ENCODE measurements around the gene OR10H5.
"Not testable (repeated sequence)": the region's sequence is repeated elsewhere in the genome, so short reads cannot be mapped to it uniquely, and the experiment has no call there.

Gene OR10H5

GRCh38 chr19:15782211-15782610, 5.2 kb upstream of the OR10H5 start:
- Mint-ChIP-seq H3K4me1 (ENCODE audit: low read depth) (no peaks in the 10 kb centered on the region), H3K27me3 (ENCODE audit: low read depth) (no peaks in the 10 kb centered on the region), H3K27ac (no peak overlapping the region), H3K9me3 (no peaks in the 10 kb centered on the region), H3K4me3 (no peak overlapping the region), H3K36me3 (ENCODE audit: low read depth) (no peaks in the 10 kb centered on the region)

DNA sequence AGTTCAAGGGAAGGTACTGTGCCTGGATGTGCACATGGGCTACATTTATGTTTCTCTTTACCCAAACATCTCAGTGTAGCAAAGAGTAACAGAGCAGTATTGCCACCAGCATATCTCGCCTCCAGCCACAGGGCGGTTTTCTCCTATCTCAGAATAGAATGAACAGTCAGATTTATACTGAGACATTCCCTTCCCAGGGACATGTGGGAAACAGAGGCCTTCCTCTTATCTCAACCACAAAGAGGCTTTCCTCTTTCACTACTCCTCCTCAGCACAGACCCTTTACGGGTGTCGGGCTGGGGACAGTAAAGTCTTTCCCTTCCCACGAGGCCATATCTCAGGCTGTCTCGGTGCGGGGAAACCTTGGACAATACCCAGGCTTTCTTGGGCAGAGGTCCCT, 4.6 kb upstream of the OR10H5 start:
- not testable (repeated sequence) for H3K4me3 Mint-ChIP-seq; H3K27me3 Mint-ChIP-seq (ENCODE audit: low read depth); H3K9me3 Mint-ChIP-seq; H3K36me3 Mint-ChIP-seq (ENCODE audit: low read depth); H3K27ac Mint-ChIP-seq; H3K4me1 Mint-ChIP-seq (ENCODE audit: low read depth)

DNA sequence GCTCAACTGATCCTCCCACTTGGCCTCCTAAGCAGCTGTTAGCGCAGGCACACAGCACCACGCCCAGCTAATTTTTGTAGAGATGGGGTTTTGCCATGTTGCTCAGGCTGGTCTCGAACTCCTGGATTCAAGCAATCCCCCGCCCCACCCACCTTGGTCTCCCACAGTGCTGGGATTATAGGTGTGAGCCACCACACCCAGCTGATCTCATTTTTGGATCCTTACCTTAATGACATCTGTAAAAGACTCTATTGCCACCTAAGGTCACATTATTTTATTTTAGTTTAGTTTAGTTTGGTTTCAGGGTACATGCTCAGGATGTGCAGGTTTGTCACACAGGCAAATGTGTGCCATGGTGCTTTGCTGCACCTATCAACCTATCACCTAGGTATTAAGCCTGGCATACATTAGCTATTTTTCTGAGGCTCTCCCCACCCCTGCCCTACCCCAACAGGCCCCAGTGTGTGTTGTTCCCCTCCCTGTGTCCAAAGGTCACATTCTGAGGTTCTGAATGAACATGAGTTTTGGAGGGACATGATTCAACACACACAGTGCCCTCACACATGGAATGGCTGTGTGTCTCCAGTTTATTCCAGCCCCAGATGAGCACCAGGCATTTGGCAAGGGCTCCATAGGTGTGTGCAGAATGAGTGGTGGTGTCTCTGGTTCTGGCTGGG, 1.3 kb downstream of the OR10H5 start:
- no peaks in the 10 kb centered on the region for H3K9me3 Mint-ChIP-seq
- peaks cover 3% of the 10 kb centered on the region for H3K27me3 Mint-ChIP-seq (ENCODE audit: low read depth)
- no peak overlapping the region for H3K4me3 Mint-ChIP-seq
- H3K36me3 Mint-ChIP-seq (ENCODE audit: low read depth): no peaks in the 10 kb centered on the region
- H3K27ac Mint-ChIP-seq: no peak overlapping the region
- H3K4me1 Mint-ChIP-seq (ENCODE audit: low read depth): no peaks in the 10 kb centered on the region

DNA sequence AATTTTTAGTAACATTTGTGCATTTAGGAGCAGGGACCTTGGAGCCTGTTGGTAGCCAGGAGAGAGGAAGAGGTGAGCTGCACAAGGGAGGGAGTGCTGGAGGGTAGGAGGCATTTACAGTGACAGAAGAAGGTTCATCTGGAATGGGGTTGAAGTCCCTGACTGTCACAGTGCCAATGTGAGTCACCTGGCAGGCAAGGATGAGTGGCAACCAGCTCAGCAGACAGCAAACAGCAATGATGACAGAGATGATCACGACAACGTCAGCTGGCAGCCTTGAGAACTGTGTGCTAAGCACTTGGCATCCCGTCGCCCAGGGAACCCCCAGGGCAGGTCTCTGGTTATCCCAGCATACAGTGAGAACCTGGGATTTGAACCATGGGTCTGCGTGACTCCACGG, 2.6 kb downstream of the OR10H5 start:
- peaks cover 3% of the 10 kb centered on the region for H3K27me3 Mint-ChIP-seq (ENCODE audit: low read depth)

DNA sequence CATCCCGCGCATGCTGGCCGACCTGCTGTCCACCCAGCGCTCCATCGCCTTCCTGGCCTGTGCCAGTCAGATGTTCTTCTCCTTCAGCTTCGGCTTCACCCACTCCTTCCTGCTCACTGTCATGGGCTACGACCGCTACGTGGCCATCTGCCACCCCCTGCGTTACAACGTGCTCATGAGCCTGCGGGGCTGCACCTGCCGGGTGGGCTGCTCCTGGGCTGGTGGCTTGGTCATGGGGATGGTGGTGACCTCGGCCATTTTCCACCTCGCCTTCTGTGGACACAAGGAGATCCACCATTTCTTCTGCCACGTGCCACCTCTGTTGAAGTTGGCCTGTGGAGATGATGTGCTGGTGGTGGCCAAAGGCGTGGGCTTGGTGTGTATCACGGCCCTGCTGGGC, 6.8 kb downstream of the OR10H5 start:
- not testable (repeated sequence) for H3K4me3 Mint-ChIP-seq; H3K4me1 Mint-ChIP-seq (ENCODE audit: low read depth); H3K27ac Mint-ChIP-seq; H3K27me3 Mint-ChIP-seq (ENCODE audit: low read depth); H3K9me3 Mint-ChIP-seq; H3K36me3 Mint-ChIP-seq (ENCODE audit: low read depth)

More for the DNA sequence above, 2.6 kb downstream of the OR10H5 start:
- H3K9me3 Mint-ChIP-seq: no peaks in the 10 kb centered on the region
- no peaks in the 10 kb centered on the region for H3K36me3 Mint-ChIP-seq (ENCODE audit: low read depth)
- no peak overlapping the region for H3K27ac Mint-ChIP-seq
- no peak overlapping the region for H3K4me3 Mint-ChIP-seq
- no peaks in the 10 kb centered on the region for H3K4me1 Mint-ChIP-seq (ENCODE audit: low read depth)

DNA sequence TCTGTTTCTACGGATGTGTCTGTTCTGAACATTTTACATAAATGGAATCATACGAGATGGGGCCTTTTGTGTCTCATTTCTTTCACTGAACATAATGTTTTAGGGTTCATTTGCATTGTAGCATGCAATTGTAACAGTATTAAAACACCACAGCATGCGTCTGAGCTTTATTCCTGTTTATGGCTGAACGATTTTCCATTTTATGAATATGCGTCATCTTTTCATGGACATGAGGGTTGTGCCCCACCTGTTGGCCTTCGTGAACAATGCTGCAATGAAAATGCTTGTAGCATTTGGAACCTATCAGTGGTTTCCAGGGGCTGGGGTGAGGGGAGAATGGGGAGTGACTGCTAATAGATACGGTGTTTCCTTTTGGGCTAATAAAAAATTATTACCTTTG, 22.9 kb downstream of the OR10H5 start:
- Mint-ChIP-seq H3K36me3 (ENCODE audit: low read depth) (no peaks in the 10 kb centered on the region), H3K4me3 (no peak overlapping the region), H3K9me3 (no peaks in the 10 kb centered on the region), H3K27ac (no peak overlapping the region), H3K4me1 (ENCODE audit: low read depth) (no peaks in the 10 kb centered on the region), H3K27me3 (ENCODE audit: low read depth) (peaks cover 19% of the 10 kb centered on the region)

DNA sequence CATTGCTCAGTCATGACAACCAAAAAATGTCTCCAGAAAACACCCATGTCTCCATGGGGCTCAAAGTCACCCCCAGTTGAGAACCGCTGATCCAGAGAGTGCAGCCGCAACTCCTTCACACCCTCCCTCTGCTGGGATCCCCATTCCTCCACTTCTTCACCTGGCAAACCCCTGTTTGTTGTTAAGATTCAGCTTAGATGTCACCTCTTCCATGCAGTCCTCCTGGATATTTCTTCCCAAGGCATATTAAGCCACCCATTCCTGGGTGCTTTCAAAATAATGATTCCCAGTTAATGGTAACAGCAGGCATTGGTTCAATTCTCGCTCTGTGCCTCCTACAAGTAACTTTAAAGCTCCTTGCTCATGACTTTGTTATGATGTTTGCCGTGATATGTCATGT, 24.0 kb downstream of the OR10H5 start:
- Mint-ChIP-seq H3K36me3 (ENCODE audit: low read depth) (no peaks in the 10 kb centered on the region), H3K27ac (no peak overlapping the region), H3K4me3 (no peak overlapping the region), H3K27me3 (ENCODE audit: low read depth) (peaks cover 22% of the 10 kb centered on the region), H3K9me3 (no peaks in the 10 kb centered on the region), H3K4me1 (ENCODE audit: low read depth) (no peaks in the 10 kb centered on the region)

- no peak overlapping the region for H3K4me3 Mint-ChIP-seq
- no peaks in the 10 kb centered on the region for H3K9me3 Mint-ChIP-seq
- H3K27ac Mint-ChIP-seq: no peak overlapping the region
- H3K4me1 Mint-ChIP-seq (ENCODE audit: low read depth): no peaks in the 10 kb centered on the region
- peaks cover 24% of the 10 kb centered on the region for H3K27me3 Mint-ChIP-seq (ENCODE audit: low read depth)
- no peaks in the 10 kb centered on the region for H3K36me3 Mint-ChIP-seq (ENCODE audit: low read depth)
These were observed 24.7 kb downstream of the OR10H5 start for GRCh38 chr19:15812060-15812722.

- H3K4me3 Mint-ChIP-seq: no peak overlapping the region
- H3K27ac Mint-ChIP-seq: no peak overlapping the region
- peaks cover 24% of the 10 kb centered on the region for H3K27me3 Mint-ChIP-seq (ENCODE audit: low read depth)
- H3K9me3 Mint-ChIP-seq: no peaks in the 10 kb centered on the region
- H3K4me1 Mint-ChIP-seq (ENCODE audit: low read depth): no peaks in the 10 kb centered on the region
- no peaks in the 10 kb centered on the region for H3K36me3 Mint-ChIP-seq (ENCODE audit: low read depth)
These were observed 26.5 kb downstream of the OR10H5 start for GRCh38 chr19:15813916-15814315.

DNA sequence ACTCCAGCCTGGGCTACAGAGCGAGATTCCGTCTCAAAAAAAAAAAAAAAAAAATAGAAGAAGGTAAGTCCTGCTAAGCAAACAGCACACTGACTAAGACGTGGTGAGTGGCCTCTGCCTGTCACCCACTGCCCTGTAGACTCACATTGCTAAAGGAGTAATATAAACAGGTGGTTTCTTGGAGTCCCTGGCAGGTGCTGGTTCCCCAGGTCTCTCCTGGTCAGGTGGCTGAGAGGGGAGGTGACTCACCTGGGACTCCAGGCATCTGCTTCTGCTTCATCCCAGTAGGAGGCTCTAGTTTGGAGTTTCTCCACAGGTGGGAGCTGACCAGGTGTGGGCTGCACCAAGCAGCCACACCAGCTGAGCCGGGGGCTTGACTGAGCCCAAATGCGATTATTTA, 27.8 kb downstream of the OR10H5 start, which contains the start of gene OR10H1:
TSS of gene OR10H1 (minus strand) at position 359 of the 400 bp plus-strand sequence. CDS start 7,627 bp downstream, outside the sequence.
- Mint-ChIP-seq H3K27ac (no peak within 1 kb of the TSS), H3K27me3 (ENCODE audit: low read depth) (peaks cover 24% of the 10 kb centered on the region), H3K9me3 (no peaks in the 10 kb centered on the region), H3K4me1 (ENCODE audit: low read depth) (no peaks in the 10 kb centered on the region), H3K36me3 (ENCODE audit: low read depth) (no peaks in the 10 kb centered on the region), H3K4me3 (no peak within 1 kb of the TSS)

DNA sequence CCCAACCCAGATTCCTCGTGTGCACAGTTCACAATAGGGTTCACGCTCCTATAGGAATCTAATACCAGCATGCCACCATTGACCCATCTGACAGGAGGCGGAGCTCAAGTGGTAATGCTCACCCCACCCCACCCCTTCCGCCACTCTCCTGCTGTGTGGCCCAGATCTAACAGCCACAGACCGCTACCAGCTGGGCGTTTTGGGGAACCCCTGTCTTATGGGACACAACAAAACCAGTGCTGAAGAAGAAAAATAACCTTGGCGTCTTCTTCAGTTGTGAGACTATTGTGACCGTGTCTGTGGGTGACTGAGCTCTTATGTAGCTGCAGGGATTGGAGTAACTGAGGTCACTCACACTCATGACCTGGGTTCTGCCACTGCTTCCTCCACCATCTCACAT, 33.2 kb downstream of the OR10H5 start:
- Mint-ChIP-seq H3K9me3 (no peaks in the 10 kb centered on the region), H3K27me3 (ENCODE audit: low read depth) (peaks cover 6% of the 10 kb centered on the region), H3K27ac (no peak overlapping the region), H3K36me3 (ENCODE audit: low read depth) (no peaks in the 10 kb centered on the region), H3K4me3 (no peak overlapping the region), H3K4me1 (ENCODE audit: low read depth) (no peaks in the 10 kb centered on the region)

- H3K27ac Mint-ChIP-seq: no peak overlapping the region
- no peaks in the 10 kb centered on the region for H3K27me3 Mint-ChIP-seq (ENCODE audit: low read depth)
- H3K36me3 Mint-ChIP-seq (ENCODE audit: low read depth): no peaks in the 10 kb centered on the region
- no peaks in the 10 kb centered on the region for H3K9me3 Mint-ChIP-seq
- no peak overlapping the region for H3K4me3 Mint-ChIP-seq
- no peaks in the 10 kb centered on the region for H3K4me1 Mint-ChIP-seq (ENCODE audit: low read depth)
These were observed 38.3 kb downstream of the OR10H5 start for GRCh38 chr19:15825753-15826152.

DNA sequence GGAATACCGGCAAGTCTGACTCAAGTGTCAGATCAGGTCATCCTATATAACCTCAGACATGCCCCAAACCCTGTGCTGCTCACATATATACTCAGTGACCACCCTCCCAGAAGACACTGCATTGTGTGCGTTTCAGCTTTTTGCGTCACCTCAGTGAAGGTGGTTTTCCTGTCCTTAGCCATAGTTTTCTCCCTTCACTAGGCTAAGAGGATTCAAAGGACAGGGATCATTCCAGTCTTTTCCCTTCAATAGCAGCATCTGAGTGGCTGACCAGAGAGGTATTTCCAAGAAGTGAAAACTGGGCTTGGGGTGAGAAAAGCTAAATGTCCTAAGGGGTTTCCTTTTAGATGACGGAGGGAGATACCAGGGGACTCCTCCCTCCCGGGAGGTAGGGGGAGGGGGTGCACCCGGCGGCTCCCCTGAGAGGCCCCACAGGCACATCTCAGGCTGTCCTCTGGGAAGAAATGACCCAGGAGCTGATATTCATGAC, 40.7 kb downstream of the OR10H5 start:
- H3K9me3 Mint-ChIP-seq: no peaks in the 10 kb centered on the region
- H3K36me3 Mint-ChIP-seq (ENCODE audit: low read depth): no peaks in the 10 kb centered on the region
- H3K27me3 Mint-ChIP-seq (ENCODE audit: low read depth): no peaks in the 10 kb centered on the region
- no peaks in the 10 kb centered on the region for H3K4me1 Mint-ChIP-seq (ENCODE audit: low read depth)
- H3K4me3 Mint-ChIP-seq: no peak overlapping the region
- H3K27ac Mint-ChIP-seq: no peak overlapping the region

- not testable (repeated sequence) for H3K9me3 Mint-ChIP-seq; H3K4me1 Mint-ChIP-seq (ENCODE audit: low read depth); H3K27me3 Mint-ChIP-seq (ENCODE audit: low read depth); H3K4me3 Mint-ChIP-seq; H3K36me3 Mint-ChIP-seq (ENCODE audit: low read depth); H3K27ac Mint-ChIP-seq
These were observed 41.3 kb downstream of the OR10H5 start for GRCh38 chr19:15828611-15829305.

- H3K4me3 Mint-ChIP-seq: no peak overlapping the region
- H3K27me3 Mint-ChIP-seq (ENCODE audit: low read depth): no peaks in the 10 kb centered on the region
- no peak overlapping the region for H3K27ac Mint-ChIP-seq
- H3K4me1 Mint-ChIP-seq (ENCODE audit: low read depth): no peaks in the 10 kb centered on the region
- no peaks in the 10 kb centered on the region for H3K36me3 Mint-ChIP-seq (ENCODE audit: low read depth)
- H3K9me3 Mint-ChIP-seq: no peaks in the 10 kb centered on the region
These were observed 41.8 kb downstream of the OR10H5 start for GRCh38 chr19:15829306-15829698.

Measured in T-helper 1 cell treated with Interleukin-12 subunit alpha and Interleukin-12 subunit beta and Interleukin-4 antibody, amounts not matched to agents 30 μg/mL and 1 μg/mL, for 36 hours (primary cell).